Osteoblast (primary cell): ENCODE data around the gene NCAM2. TPM values are rescaled to one million over a fixed set of nuclear protein-coding genes. Genes with fewer than 3 reads are reported as not detected.
A peak's percentile ranks its signal among the peaks of the same experiment; 100 is the strongest.

Source experiments
- DNase-seq: peaks from one replicate; pipeline ENCODE4 v3.0.0; 2011; ENCODE audit warnings: low spot score, mixed read lengths; ENCODE audit not compliant: insufficient read length; ENCODE audit errors: missing footprints
- H2AFZ ChIP-seq: 2 replicates; pipeline ENCODE4 v1.6.0; 2011; ENCODE audit warnings: mild to moderate bottlenecking, low read length
- H3K27ac ChIP-seq: 2 replicates; pipeline ENCODE4 v1.5.1; 2011; ENCODE audit warnings: mild to moderate bottlenecking, low read depth, low read length, moderate library complexity
- H3K27me3 ChIP-seq: 2 replicates; pipeline ENCODE4 v1.6.0; 2012; ENCODE audit warnings: mild to moderate bottlenecking, control low read depth, inconsistent platforms, low read length, moderate library complexity; ENCODE audit not compliant: insufficient read depth
- H3K36me3 ChIP-seq: 2 replicates; pipeline ENCODE4 v1.5.1; 2011; ENCODE audit warnings: mild to moderate bottlenecking, low read length, control low read depth, moderate library complexity; ENCODE audit not compliant: insufficient read depth
- H3K4me1 ChIP-seq: 2 replicates; pipeline ENCODE4 v1.5.1; 2011; ENCODE audit warnings: mild to moderate bottlenecking, low read length, control low read depth, moderate library complexity; ENCODE audit not compliant: insufficient read depth
- H3K4me2 ChIP-seq: 2 replicates; pipeline ENCODE4 v1.6.0; 2011; ENCODE audit warnings: mild to moderate bottlenecking, low read length; ENCODE audit not compliant: insufficient read depth
- H3K4me3 ChIP-seq: fragments of 200-600 bp; sonication (generic); 3 replicates; pipeline ENCODE4 v1.5.1; 2012; ENCODE audit warnings: mild to moderate bottlenecking, low read length, inconsistent platforms; ENCODE audit not compliant: insufficient read depth
- H3K79me2 ChIP-seq: 2 replicates; pipeline ENCODE4 v1.6.0; 2012; ENCODE audit warnings: mild to moderate bottlenecking, low read length, control low read depth, inconsistent platforms; ENCODE audit not compliant: insufficient read depth
- H3K9me3 ChIP-seq: 2 replicates; pipeline ENCODE4 v1.5.1; 2011; ENCODE audit warnings: low read depth, low read length, control low read depth
- H4K20me1 ChIP-seq: 2 replicates; pipeline ENCODE4 v1.6.0; 2012; ENCODE audit warnings: mild to moderate bottlenecking, low read length, control low read depth; ENCODE audit not compliant: insufficient read depth
- total RNA-seq: library from RNA; depleted of rRNA; stranded (reverse); fragments of >200 nt; gene quantifications from 2 replicates; pipeline ENCODE4 v1.2.3, GENCODE V29; 2012
- TF ChIP-seq, protein P1 (sequence below): IDR thresholded peaks from 2 replicates; pipeline ENCODE4 v1.5.1; 2011; ENCODE audit warnings: mild to moderate bottlenecking, low read depth, low read length, moderate library complexity; ENCODE audit errors: extremely low read depth

Gene NCAM2
- total RNA-seq, 1 donor = 8.0 TPM

DNA sequence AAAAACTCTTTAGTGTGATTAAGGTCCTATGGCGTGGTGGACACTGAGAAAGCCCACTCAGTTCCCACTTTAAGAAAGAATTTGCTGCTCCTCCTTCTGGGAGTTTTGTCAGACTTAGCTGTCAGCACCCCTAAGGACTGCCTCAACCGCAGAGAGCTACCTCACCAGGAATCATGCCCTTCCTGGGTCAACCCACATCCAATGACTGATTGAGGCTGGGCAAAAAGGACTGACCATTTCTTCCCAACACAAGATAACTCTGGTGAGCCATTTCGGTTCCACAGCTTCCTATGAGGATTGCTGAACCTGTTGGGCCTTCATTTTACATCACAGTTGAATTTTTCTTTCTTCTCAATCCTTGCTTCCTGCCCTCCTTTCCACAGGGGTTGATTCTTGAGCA lies 197.9 kb downstream of the NCAM2 start:
- H2AFZ ChIP-seq = peak overlapping the region; percentile 53
- H3K4me3 ChIP-seq = no peak overlapping the region
- TF ChIP-seq, protein P1, sequence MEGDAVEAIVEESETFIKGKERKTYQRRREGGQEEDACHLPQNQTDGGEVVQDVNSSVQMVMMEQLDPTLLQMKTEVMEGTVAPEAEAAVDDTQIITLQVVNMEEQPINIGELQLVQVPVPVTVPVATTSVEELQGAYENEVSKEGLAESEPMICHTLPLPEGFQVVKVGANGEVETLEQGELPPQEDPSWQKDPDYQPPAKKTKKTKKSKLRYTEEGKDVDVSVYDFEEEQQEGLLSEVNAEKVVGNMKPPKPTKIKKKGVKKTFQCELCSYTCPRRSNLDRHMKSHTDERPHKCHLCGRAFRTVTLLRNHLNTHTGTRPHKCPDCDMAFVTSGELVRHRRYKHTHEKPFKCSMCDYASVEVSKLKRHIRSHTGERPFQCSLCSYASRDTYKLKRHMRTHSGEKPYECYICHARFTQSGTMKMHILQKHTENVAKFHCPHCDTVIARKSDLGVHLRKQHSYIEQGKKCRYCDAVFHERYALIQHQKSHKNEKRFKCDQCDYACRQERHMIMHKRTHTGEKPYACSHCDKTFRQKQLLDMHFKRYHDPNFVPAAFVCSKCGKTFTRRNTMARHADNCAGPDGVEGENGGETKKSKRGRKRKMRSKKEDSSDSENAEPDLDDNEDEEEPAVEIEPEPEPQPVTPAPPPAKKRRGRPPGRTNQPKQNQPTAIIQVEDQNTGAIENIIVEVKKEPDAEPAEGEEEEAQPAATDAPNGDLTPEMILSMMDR = no peak
- peaks cover 19% of the 10 kb centered on the region for H3K4me1 ChIP-seq
- H3K79me2 ChIP-seq = no peaks in the 10 kb centered on the region
- no peaks in the 10 kb centered on the region for H3K36me3 ChIP-seq
- no peaks in the 10 kb centered on the region for H3K9me3 ChIP-seq
- no peak overlapping the region for H3K4me2 ChIP-seq
- H4K20me1 ChIP-seq = no peaks in the 10 kb centered on the region
- no peaks in the 10 kb centered on the region for H3K27me3 ChIP-seq
- no peak for DNase-seq
- H3K27ac ChIP-seq = peak overlapping the region; percentile 57

DNA sequence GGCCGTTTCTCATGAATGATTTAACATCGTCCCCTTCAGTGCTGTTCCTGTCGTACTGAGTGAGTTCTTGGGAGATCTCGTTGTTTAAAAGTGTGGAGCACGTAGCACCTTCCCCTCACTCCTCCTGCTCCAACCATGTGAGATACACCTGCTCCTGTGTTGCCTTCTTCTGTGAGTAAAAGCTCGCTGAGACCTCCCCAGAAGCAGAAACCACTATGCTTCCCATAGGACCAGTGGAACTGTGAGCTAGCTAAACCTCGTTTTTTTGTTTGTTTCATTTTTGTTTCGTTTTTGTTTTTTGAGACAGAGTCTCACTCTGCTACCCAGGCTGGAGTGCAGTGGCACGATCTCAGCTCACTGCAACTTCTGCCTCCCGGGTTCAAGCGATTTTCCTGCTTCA lies 198.6 kb downstream of the NCAM2 start:
- Histone ChIP-seq H3K4me2 (no peak overlapping the region), H3K4me3 (no peak overlapping the region), H3K27me3 (no peaks in the 10 kb centered on the region), H3K27ac (no peak overlapping the region), H3K4me1 (peaks cover 22% of the 10 kb centered on the region), H2AFZ (peak overlapping the region; percentile 42), H3K9me3 (no peaks in the 10 kb centered on the region), H3K36me3 (no peaks in the 10 kb centered on the region), H3K79me2 (no peaks in the 10 kb centered on the region), H4K20me1 (no peaks in the 10 kb centered on the region)
- TF ChIP-seq, protein P1 = no peak
- no peak for DNase-seq

DNA sequence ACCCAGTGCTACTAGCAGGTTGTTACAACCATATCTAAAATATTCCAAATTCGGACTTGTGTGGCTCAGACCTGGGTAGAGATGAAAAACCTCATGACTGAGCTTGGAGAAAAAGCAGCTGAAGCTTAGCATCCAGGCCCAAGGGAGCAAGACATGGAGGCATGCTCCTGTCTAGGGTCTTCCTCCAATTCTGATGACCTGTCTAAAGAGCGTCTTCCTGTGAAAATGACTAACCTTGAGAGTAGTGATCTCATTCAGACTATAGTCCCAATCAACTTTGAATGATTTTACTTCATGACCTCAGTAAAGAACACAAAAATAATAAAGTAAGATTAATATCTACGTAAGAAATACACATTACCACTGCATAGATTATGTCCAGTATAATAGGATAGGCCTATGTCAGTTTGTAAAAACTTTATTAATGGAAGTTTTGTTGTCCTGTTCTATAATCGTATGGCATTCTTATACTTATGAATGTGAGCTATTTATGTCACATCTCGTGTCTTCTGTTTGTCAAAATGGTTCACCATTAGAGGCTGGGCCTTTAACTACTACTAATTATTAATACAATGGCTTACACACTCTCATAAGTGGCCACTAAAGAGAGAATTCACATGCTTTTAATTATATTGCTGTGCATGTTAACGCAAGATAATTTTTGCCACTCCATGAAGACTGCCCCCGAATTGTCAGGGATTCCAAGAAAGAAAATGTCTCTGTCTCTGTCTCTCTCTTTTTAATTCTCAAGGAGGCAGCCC lies 201.3 kb downstream of the NCAM2 start:
- Histone ChIP-seq H4K20me1 (no peaks in the 10 kb centered on the region), H3K79me2 (no peaks in the 10 kb centered on the region), H3K27me3 (no peaks in the 10 kb centered on the region), H3K4me2 (peak overlapping the region; percentile 75), H3K4me3 (no peak overlapping the region), H3K9me3 (no peaks in the 10 kb centered on the region), H3K27ac (peak overlapping the region; percentile 92), H3K4me1 (peaks cover 22% of the 10 kb centered on the region), H2AFZ (peak overlapping the region; percentile 61), H3K36me3 (no peaks in the 10 kb centered on the region)
- DNase-seq = no peak
- TF ChIP-seq, protein P1 = no peak

DNA sequence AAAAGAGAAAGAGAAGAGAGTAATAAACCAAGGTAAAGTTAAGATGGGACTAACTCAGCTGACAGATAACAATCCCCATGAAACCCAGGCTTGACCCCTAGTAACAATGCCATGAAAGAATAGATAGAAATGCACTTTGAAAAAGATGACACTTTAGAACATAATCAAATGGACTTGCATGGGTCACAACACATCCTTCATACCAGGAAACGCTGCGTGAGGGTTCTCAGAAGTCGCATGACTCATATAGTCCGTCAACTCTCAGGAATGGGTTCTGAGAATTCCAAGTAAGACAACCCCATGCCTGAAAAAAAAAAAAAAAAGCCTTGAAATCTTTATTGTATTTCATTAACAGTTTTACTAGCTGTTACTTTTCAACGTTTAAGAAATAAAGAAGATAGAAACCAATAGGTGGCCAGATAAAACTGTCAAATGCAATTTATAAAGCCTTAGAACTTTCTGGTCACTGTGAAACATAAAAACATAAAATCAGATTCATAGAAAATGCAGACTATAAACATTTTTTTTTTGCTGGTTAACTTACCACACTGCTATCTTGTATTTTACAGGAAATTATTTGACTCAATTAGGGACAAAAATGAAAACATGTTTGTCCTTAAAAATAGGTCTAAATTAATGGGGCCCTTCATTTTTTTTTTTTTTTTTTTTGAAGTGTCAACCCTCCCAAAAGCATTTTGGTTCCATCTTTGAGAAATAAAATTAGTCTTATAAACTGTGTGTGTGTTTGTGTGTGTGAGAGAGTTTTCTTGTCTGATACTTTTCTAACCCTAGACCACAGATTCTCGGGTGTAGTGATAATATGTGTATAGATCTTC lies 202.1 kb downstream of the NCAM2 start:
- Histone ChIP-seq H3K4me2 (peak overlapping the region; percentile 75), H3K4me1 (peaks cover 22% of the 10 kb centered on the region), H3K27ac (peak overlapping the region; percentile 92), H4K20me1 (no peaks in the 10 kb centered on the region), H3K9me3 (no peaks in the 10 kb centered on the region), H3K79me2 (no peaks in the 10 kb centered on the region), H3K27me3 (no peaks in the 10 kb centered on the region), H3K4me3 (peak overlapping the region; percentile 18), H2AFZ (peak overlapping the region; percentile 61), H3K36me3 (no peaks in the 10 kb centered on the region)
- TF ChIP-seq, protein P1 = no peak
- peak; percentile 62 for DNase-seq
